ENCODE measurements around the gene MSRB2.

MSRB2 gene

GRCh38 chr10:23158370-23158769, 63.0 kb downstream of the MSRB2 start:
- peak overlapping the region; percentile 8 for H3K4me3 ChIP-seq (ENCODE audit: low read depth, low read length)

- H3K4me3 ChIP-seq (ENCODE audit: low read depth, low read length) = no peak overlapping the region
Observed at GRCh38 chr10:23171232-23171876, 76.0 kb downstream of the MSRB2 start.

Measured in iPS-11a (cell line).